HG02588 (cell line): ENCODE measurements around the gene RAB7A.

Source experiments
- ATAC-seq: cut with Tn5 transposase; IDR thresholded peaks from one replicate; pipeline ENCODE4 v1.9.1; 2021; ENCODE audit warnings: mild to moderate bottlenecking, moderate library complexity; ENCODE audit not compliant: unreplicated experiment

RAB7A gene

DNA sequence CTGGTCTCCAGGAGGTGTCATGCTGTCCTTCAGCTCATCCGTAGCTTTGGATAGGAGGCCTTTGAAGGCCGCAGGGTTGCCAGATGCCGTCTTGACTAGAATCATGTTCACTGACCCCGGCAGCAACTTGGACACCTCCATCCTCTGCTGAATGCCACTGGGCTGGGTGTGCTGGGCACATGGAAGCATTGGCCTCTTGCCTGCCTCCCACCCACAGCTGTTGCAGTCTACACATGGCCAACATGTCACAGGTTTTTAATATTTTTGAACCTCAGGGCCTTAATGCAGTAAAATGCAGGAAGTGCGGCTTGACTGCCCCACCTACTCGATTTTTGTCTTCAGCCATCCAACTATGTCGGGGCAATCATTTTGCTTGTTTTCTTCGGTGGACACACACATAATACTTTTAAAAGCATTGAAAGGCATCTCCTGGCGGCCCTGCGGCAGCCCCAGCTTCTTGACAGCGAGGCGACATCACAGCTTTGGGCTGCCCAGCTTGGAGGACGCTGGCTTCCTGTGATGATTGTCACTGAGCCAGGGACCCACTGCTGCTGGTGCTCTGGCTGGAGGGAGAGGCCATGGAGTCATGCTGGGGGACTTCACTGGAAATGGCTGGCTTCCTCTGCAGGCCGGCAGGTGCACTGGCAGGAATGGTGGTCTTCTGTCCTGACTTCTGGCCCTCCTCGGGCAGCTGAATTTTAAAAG is 121.8 kb downstream of the RAB7A start:
- ATAC-seq, result no peak

GRCh38 chr3:128848936-128849335 is 123.0 kb downstream of the RAB7A start:
- no peak for ATAC-seq

GRCh38 chr3:128849911-128850455 is 124.0 kb downstream of the RAB7A start:
- no peak for ATAC-seq

DNA sequence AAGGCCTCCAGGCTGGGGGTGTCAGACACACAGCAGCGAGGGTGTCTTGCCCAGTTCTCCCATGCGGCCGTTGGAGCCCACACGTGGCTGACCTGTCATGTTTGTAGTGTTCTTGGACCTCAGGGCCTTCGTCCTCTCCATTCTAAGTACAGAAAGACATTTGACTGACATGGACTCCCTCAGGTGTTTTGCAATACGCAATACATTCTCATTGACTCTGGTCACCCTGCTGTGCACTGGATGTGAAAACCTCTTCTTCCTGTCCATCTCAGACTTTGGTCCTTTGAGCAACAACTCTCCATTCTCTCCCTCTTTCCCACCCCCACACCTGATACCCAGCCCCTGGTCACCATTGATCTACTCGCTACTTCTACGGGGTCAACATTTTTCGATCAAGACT is 124.6 kb downstream of the RAB7A start:
- no peak for ATAC-seq

DNA sequence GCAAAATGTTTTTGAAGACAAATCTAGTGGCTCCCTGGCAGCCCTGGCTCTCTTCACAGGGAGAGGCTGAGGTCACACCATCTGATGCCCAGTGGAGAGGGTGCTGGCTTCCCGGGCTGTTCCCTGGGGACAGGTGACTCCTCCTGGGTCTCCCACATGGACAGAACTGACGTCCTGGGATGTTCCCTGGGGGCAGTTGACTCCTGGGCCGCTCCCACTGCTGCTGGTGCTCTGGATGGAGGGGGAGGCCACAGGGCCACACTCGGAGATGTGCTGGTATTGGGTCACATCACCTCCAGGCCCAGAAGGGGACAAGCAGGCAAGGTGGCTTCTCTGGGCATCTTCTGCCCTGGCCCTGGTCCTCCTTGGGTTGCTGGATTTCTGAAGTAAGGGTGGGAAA is 125.6 kb downstream of the RAB7A start:
- ATAC-seq, result no peak

DNA sequence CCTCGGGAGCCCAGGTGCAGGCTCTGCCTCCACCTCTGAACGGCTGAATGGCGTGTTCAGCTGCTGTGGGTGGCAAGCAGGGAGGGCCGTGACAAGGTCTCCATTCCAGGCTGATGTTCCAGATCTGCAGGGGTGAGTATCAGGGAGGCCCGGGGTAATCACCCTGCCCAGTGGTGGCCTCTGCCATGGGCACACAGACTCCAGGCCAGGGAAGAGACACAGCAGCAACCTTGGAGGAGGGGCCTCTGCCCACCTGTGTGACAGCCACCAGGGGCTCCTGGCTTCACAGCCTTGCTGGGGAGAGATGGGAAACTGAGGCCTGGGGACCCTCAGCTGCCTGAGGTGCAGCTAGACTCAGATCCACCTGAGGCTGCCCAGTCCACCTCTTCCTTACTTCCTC is 127.8 kb downstream of the RAB7A start:
- no peak for ATAC-seq

DNA sequence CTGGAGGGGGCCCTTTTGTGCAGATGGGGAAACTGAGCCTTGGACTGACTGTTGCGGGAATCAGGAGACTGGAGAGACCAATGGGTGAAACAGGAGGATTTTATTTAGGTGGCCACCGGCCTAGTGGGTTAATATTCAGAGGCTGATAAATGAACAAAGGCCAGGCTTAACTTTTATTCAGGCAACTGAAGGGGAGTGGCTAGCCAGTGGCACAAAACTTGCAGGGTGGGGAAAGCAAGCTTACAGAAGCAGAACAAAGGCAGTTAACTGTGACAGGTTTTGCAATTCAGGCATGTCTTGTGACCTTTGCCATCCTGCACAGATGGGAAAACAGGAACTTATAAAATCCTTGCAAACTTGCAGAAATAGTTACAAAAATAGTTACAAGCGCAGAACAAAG is 128.5 kb downstream of the RAB7A start:
- no peak for ATAC-seq

GRCh38 chr3:128855569-128855968 is 129.6 kb downstream of the RAB7A start:
- ATAC-seq, result no peak

- ATAC-seq, result no peak
Measured at GRCh38 chr3:128858167-128858566, 132.2 kb downstream of the RAB7A start.

DNA sequence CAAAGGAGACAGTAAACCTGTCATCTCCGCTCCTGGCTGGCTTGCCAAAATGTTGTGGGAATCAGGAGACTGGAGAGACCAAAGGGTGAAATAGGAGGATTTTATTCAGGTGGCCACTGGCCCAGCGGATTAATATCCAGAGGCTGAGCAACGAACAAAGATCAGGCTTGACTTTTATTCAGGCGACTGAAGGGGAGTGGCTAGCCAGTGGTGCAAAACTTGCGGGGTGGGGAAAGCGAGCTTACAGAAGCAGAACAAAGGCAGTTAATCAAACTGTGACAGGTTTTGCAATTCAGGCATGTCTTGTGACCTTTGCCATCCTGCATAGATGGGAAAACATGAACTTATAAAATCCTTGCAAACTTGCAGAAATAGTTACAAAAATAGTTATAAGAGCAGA is 133.6 kb downstream of the RAB7A start:
- no peak for ATAC-seq

DNA sequence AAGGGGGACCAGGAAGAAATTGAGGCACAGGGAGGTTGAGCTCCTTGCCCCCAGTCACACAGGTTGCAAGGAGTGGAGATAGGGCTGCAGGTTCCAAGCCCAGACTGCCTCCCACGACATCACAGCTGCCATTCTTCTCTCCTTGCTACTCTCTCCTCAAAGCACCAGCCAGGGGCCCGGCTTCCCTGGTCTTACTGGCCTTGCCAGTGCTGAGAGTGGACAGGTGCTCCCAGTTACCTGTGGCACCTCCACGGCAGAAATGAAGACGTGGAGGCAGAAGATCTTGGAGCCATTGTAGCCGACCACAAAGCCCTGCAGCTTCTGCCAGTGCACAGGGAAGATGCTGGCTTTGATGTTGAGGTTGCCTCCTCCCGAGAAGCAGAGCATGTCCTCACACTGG is 135.5 kb downstream of the RAB7A start:
- ATAC-seq, result no peak

DNA sequence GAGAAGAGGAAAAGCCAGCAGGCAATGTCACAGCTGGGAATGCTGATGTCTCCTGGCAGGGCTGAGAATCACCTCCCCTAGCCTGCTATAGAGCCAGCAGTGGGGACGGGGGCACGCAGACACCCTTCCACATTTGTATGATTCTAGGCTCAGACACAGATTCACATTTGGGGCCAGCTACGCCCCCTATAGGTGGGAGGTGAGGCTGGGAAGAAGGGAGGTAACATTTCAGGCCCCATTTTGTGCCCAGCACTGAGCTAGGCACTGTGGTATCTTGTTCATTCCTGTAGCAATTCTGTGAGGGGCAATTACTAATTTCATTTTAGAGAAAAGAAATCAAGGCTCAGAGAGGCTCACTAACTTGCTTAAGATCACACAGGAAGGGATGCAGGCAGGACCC is 137.6 kb downstream of the RAB7A start:
- ATAC-seq, result no peak
